K562 (cell line): Measurements from ENCODE around the gene HIPK2. TPM values are rescaled to one million over a fixed set of nuclear protein-coding genes. Genes with fewer than 3 reads are reported as not detected.

ENCODE experiments used
- ATAC-seq: fragments of 200-7000 bp; cut with Tn5 transposase; 3 replicates; pipeline ENCODE4 v1.9.1; 2020; ENCODE audit warnings: moderate library complexity
- BruUV-seq: library from RNA; stranded (reverse); fragments of 400-500 nt; replicated peaks from 2 replicates; lab custom pipeline; 2021; lab: Mats Ljungman, UMichigan
- CTCF ChIA-PET: fragments of 300-600 bp; formaldehyde crosslinking; extraction: SDS; loops from one replicate; lab custom pipeline; 2021; ENCODE audit warnings: low intra/inter-chr PET ratio; lab: Yijun Ruan, JAX
- POLR2A ChIA-PET: fragments of 300-600, 350-650 bp; sonication (Branson Sonifier 250); formaldehyde crosslinking; extraction: SDS; loops from one replicate; lab custom pipeline; 2021; ENCODE audit warnings: antibody characterized with exemption, inconsistent platforms; lab: Yijun Ruan, JAX
- DNase-seq, 4 experiments: peaks; one replicate each; pipeline versions ENCODE4 v3.0.0 to v3.0.0-alpha.2; 2011 to 2018; ENCODE audit warnings: low spot score in 3 of 4, mixed read lengths in 3 of 4; ENCODE audit errors: extremely low read depth in 1 of 4
- FAIRE-seq: peaks from 2 replicates; lab custom pipeline; 2011; peaks lifted over from hg19 to GRCh38; lab: Jason Lieb, UNC
- H2AFZ ChIP-seq: 2 replicates; pipeline ENCODE4 v1.6.0; 2011; ENCODE audit warnings: low read depth, low read length, control low read depth, inconsistent platforms
- H3K27ac ChIP-seq: fragments of 200-600 bp; 3 replicates; pipeline ENCODE4 v1.8.0; 2011; ENCODE audit warnings: low read depth, mild to moderate bottlenecking, control low read depth, inconsistent platforms, low read length, moderate library complexity, mixed read lengths; ENCODE audit errors: extremely low read depth
- H3K27me3 ChIP-seq, 2 experiments: fragments of 300-600 bp in 1 of 2; 2 replicates in 1 of 2; 3 replicates in 1 of 2; pipeline versions ENCODE4 v1.6.0 to v1.8.0; 2011; ENCODE audit warnings: inconsistent platforms in 2 of 2, low read length in 2 of 2, mild to moderate bottlenecking in 1 of 2, mixed read lengths in 1 of 2, moderate library complexity in 1 of 2; ENCODE audit not compliant: control insufficient read depth in 2 of 2, insufficient read depth in 2 of 2
- H3K36me3 ChIP-seq: fragments of 300-600 bp; 3 replicates; pipeline ENCODE4 v1.8.0; 2011; ENCODE audit warnings: mild to moderate bottlenecking, low read length, inconsistent platforms; ENCODE audit not compliant: control insufficient read depth, insufficient read depth
- H3K4me1 ChIP-seq, 2 experiments: fragments of 200-600 bp in 1 of 2; replicated peaks in 1 of 2; 2 replicates in 1 of 2; 3 replicates in 1 of 2; pipeline versions ENCODE4 v1.5.1 to v1.8.0; 2011; ENCODE audit warnings: inconsistent platforms in 2 of 2, low read length in 2 of 2, mild to moderate bottlenecking in 1 of 2, mixed read lengths in 1 of 2, moderate library complexity in 1 of 2; ENCODE audit not compliant: control insufficient read depth in 2 of 2, insufficient read depth in 2 of 2
- H3K4me2 ChIP-seq: 2 replicates; pipeline ENCODE4 v1.6.1; 2011; ENCODE audit warnings: low read length, control low read depth, inconsistent platforms, mixed read lengths; ENCODE audit not compliant: insufficient read depth
- H3K4me3 ChIP-seq: fragments of 200-600 bp; sonication (generic), shearing (Covaris generic); 2 replicates; pipeline ENCODE4 v1.5.1; 2016; ENCODE audit warnings: control low read depth, inconsistent platforms
- H3K79me2 ChIP-seq: fragments of 200-600 bp; 3 replicates; pipeline ENCODE4 v1.8.0; 2011; ENCODE audit warnings: low read length, inconsistent platforms; ENCODE audit not compliant: control insufficient read depth, insufficient read depth
- H3K9ac ChIP-seq, 2 experiments: 2 replicates each; pipeline versions ENCODE4 v1.6.0 to v1.6.1; 2011; ENCODE audit warnings: low read depth in 2 of 2, low read length in 2 of 2, control low read depth in 1 of 2, inconsistent platforms in 1 of 2, mild to moderate bottlenecking in 1 of 2, mixed read lengths in 1 of 2; ENCODE audit not compliant: insufficient read depth in 1 of 2
- H3K9me1 ChIP-seq: one replicate; pipeline ENCODE4 v1.6.0; 2011; ENCODE audit warnings: inconsistent platforms, mild to moderate bottlenecking, low read length, moderate library complexity; ENCODE audit not compliant: control insufficient read depth, insufficient read depth
- H3K9me3 ChIP-seq: replicated peaks from 2 replicates; pipeline ENCODE4 v1.5.1; 2011; ENCODE audit warnings: low read depth, low read length, inconsistent platforms; ENCODE audit not compliant: control insufficient read depth, insufficient read depth
- H4K20me1 ChIP-seq: replicated peaks from 2 replicates; pipeline ENCODE4 v1.6.1; 2011; ENCODE audit warnings: low read length, inconsistent platforms, mixed read lengths; ENCODE audit not compliant: control insufficient read depth, insufficient read depth
- BCL6 ChIP-seq: fragments of 250-450 bp; sonication (Bioruptor Pico); IDR thresholded peaks from 2 replicates; pipeline ENCODE4 v1.4.0; 2020
- CC2D1A ChIP-seq: fragments of 450-650 bp; IDR thresholded peaks from 2 replicates; pipeline ENCODE4 v1.6.1; 2017; ENCODE audit warnings: mild to moderate bottlenecking
- CREB3L1 ChIP-seq: fragments of 450-650 bp; IDR thresholded peaks from 2 replicates; pipeline ENCODE4 v1.6.1; 2014; ENCODE audit warnings: low read depth, mild to moderate bottlenecking, moderate library complexity, borderline replicate concordance
- CREM ChIP-seq: IDR thresholded peaks from 2 replicates; pipeline ENCODE4 v1.6.1; 2014; ENCODE audit warnings: antibody characterized with exemption, low read depth
- CSDE1 ChIP-seq, 2 experiments: fragments of 450-650 bp; IDR thresholded peaks; 2 replicates each; pipeline ENCODE4 v1.6.1; 2016; ENCODE audit warnings: mild to moderate bottlenecking in 1 of 2
- EGR1 ChIP-seq: fragments of 450-650 bp; conservative IDR thresholded peaks from 2 replicates; pipeline ENCODE4 v1.6.1; 2017; ENCODE audit warnings: mild to moderate bottlenecking
- GATA2 ChIP-seq: sonication (generic); formaldehyde crosslinking; IDR thresholded peaks from 2 replicates; pipeline ENCODE4 v1.4.0; 2020; ENCODE audit warnings: mild to moderate bottlenecking, missing genetic modification reagents
- HBP1 ChIP-seq: fragments of 450-650 bp; formaldehyde crosslinking; IDR thresholded peaks from 2 replicates; pipeline ENCODE4 v1.4.0; 2022; ENCODE audit warnings: missing genetic modification characterization
- MCM2 ChIP-seq: fragments of 450-650 bp; IDR thresholded peaks from 2 replicates; pipeline ENCODE4 v1.6.1; 2017; ENCODE audit warnings: low read depth, mild to moderate bottlenecking
- MCM3 ChIP-seq: fragments of 450-650 bp; IDR thresholded peaks from 2 replicates; pipeline ENCODE4 v1.6.1; 2016
- NR2F6 ChIP-seq: fragments of 450-650 bp; formaldehyde crosslinking; IDR thresholded peaks from 2 replicates; pipeline ENCODE4 v1.4.0; 2020; ENCODE audit warnings: mild to moderate bottlenecking
- ZNF76 ChIP-seq: fragments of 250-450 bp; sonication (Bioruptor Pico); IDR thresholded peaks from 2 replicates; pipeline ENCODE4 v1.4.0; 2020; ENCODE audit warnings: mild to moderate bottlenecking, moderate library complexity, borderline replicate concordance
- WGBS: fragments of 100-300 bp; shearing (Covaris generic); methylation state at CpG from one replicate; pipeline ENCODE4 v1.1.6; 2016; ENCODE audit warnings: low coverage, mixed read lengths; ENCODE audit not compliant: insufficient coverage; ENCODE audit errors: missing lambda C conversion rate; 5-methylcytosine and 5-hydroxymethylcytosine counted together
- in situ Hi-C: fragments of 300-500 bp; cut with MboI; formaldehyde crosslinking; loops from 4 replicates; pipeline ENCODE4 v1.15.0; 2018; ENCODE audit warnings: inconsistent platforms, mixed read lengths
- intact Hi-C: fragments of 100-400 bp; cut with micrococcal nuclease; formaldehyde crosslinking; loops from 2 replicates; pipeline ENCODE4 v1.14.2; 2022
- polyA plus RNA-seq, 8 experiments: library from polyadenylated mRNA; depleted of rRNA in 4 of 8; stranded (reverse) in 5 of 8; unstranded in 3 of 8; fragments of >200 nt; fragmentation: Nextera tagmentation in 2 of 8; fragmentation: Illumina TruSeq in 1 of 8; extraction: Ambion mirVana in 2 of 8; extraction: Trizol in 1 of 8; gene quantifications; 2 replicates each; pipeline versions ENCODE4 v1.2.1 to v1.2.3, GENCODE V29; 2011 to 2014; ENCODE audit warnings: inconsistent platforms in 1 of 8, missing spikeins in 1 of 8
- total RNA-seq, 7 experiments: library from RNA; depleted of rRNA in 6 of 7; stranded (reverse); fragments of >200 nt in 6 of 7; fragmentation: Illumina TruSeq in 2 of 7; extraction: Trizol in 2 of 7; gene quantifications; 2 replicates each; pipeline versions ENCODE4 v1.2.1 to v1.2.3, GENCODE V29; 2011 to 2021; ENCODE audit warnings: low replicate concordance in 1 of 7
- TF ChIP-seq, protein P1 (sequence below): fragments of 200-800 bp; sonication (Bioruptor generic); IDR thresholded peaks from 2 replicates; pipeline ENCODE4 v1.6.1; 2017; ENCODE audit warnings: missing genetic modification characterization, missing compliant biosample characterization
- TF ChIP-seq, protein P2 (sequence below): fragments of 450-650 bp; IDR thresholded peaks from 2 replicates; pipeline ENCODE4 v1.6.1; 2017; ENCODE audit warnings: antibody characterized with exemption
- TF ChIP-seq, protein P3 (sequence below): fragments of 450-650 bp; conservative IDR thresholded peaks from 2 replicates; pipeline ENCODE4 v1.6.1; 2016; ENCODE audit warnings: missing genetic modification characterization, low read depth, mild to moderate bottlenecking, control low read depth, missing compliant biosample characterization

The HIPK2 gene
- total and polyA plus RNA-seq, 9 of the 15 experiments (the other 6 are each of a cell fraction or from before 2014, with no cell fraction given): 0.69 to 19.8 (median 5.1) TPM

DNA sequence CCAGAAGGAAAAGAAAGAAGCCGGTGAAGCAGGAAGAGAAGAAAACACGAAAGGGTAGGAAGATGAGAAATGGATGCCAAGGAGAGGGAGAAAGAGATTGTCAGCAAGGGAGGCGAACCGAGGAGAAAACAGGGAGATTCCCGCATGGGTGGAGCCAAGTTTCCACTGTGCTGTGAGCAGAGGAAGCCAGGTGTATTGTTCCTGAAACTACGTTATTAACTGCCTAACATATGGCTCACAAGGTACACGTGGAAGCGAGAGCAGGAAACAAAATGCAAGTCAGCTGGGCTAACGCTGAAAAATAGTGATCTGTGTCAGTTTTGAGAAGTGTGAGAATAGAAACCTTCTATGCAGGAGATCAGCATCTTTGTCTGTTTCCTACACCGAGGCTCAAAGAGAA lies 20.4 kb upstream of the HIPK2 start:
- no peak overlapping the region for H3K27ac ChIP-seq
- CTCF ChIA-PET: interaction anchor here (0.6 kb wide), 1 partner anchor 60 kb away, joined by 6 read pairs; no protein-coding TSS in a partner anchor
- no peak overlapping the region for H3K9ac ChIP-seq
- intact Hi-C loops: no loop called here
- peaks cover 0 to 2% of the 10 kb centered on the region in 2 experiments; a peak in 1 of 5 replicates for H3K4me1 ChIP-seq
- H3K79me2 ChIP-seq: no peaks in the 10 kb centered on the region
- POLR2A ChIA-PET: no interaction called here
- ATAC-seq: no peak
- peak overlapping the region; percentile 14; the same call in 1 of the 2 replicates for H3K4me2 ChIP-seq
- H3K4me3 ChIP-seq: no peak overlapping the region
- BruUV-seq: no TSS peak
- peaks cover 2 to 16% of the 10 kb centered on the region in 2 experiments; a peak in 3 of 5 replicates for H3K27me3 ChIP-seq
- 5% methylated on average over 10 of the region's 10 CpGs for WGBS
- no peaks in the 10 kb centered on the region for H3K36me3 ChIP-seq
- DNase-seq: no peak
- H3K9me1 ChIP-seq: no peaks in the 10 kb centered on the region
- H2AFZ ChIP-seq: peak overlapping the region; percentile 20; the same call in 1 of the 2 replicates
- TF ChIP-seq MCM3: 0 out of 2 replicates have a peak, but pooled peaks have one; percentile 5
- no peak for TF ChIP-seq GATA2 (CRISPR knock-in tag)
- TF ChIP-seq, protein P1, sequence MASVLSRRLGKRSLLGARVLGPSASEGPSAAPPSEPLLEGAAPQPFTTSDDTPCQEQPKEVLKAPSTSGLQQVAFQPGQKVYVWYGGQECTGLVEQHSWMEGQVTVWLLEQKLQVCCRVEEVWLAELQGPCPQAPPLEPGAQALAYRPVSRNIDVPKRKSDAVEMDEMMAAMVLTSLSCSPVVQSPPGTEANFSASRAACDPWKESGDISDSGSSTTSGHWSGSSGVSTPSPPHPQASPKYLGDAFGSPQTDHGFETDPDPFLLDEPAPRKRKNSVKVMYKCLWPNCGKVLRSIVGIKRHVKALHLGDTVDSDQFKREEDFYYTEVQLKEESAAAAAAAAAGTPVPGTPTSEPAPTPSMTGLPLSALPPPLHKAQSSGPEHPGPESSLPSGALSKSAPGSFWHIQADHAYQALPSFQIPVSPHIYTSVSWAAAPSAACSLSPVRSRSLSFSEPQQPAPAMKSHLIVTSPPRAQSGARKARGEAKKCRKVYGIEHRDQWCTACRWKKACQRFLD: no peak
- TF ChIP-seq, protein P2, sequence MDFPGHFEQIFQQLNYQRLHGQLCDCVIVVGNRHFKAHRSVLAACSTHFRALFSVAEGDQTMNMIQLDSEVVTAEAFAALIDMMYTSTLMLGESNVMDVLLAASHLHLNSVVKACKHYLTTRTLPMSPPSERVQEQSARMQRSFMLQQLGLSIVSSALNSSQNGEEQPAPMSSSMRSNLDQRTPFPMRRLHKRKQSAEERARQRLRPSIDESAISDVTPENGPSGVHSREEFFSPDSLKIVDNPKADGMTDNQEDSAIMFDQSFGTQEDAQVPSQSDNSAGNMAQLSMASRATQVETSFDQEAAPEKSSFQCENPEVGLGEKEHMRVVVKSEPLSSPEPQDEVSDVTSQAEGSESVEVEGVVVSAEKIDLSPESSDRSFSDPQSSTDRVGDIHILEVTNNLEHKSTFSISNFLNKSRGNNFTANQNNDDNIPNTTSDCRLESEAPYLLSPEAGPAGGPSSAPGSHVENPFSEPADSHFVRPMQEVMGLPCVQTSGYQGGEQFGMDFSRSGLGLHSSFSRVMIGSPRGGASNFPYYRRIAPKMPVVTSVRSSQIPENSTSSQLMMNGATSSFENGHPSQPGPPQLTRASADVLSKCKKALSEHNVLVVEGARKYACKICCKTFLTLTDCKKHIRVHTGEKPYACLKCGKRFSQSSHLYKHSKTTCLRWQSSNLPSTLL: peak; percentile 82
- TF ChIP-seq, protein P3, sequence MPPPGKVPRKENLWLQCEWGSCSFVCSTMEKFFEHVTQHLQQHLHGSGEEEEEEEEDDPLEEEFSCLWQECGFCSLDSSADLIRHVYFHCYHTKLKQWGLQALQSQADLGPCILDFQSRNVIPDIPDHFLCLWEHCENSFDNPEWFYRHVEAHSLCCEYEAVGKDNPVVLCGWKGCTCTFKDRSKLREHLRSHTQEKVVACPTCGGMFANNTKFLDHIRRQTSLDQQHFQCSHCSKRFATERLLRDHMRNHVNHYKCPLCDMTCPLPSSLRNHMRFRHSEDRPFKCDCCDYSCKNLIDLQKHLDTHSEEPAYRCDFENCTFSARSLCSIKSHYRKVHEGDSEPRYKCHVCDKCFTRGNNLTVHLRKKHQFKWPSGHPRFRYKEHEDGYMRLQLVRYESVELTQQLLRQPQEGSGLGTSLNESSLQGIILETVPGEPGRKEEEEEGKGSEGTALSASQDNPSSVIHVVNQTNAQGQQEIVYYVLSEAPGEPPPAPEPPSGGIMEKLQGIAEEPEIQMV (tag): peak; percentile 80; the same call in 1 of the 2 replicates
- TF ChIP-seq NR2F6 (CRISPR knock-in tag): no peak
- TF ChIP-seq HBP1 (CRISPR knock-in tag): no peak
- TF ChIP-seq MCM2: no peak
- peak; percentile 60; the same call in 1 of the 2 replicates for TF ChIP-seq CC2D1A
- TF ChIP-seq CREM: no peak
- TF ChIP-seq ZNF76 (CRISPR knock-in tag): no peak
- no peak for TF ChIP-seq EGR1
- TF ChIP-seq CSDE1 (IDR thresholded peaks at IDR 0.05): no peak
- no peak for TF ChIP-seq BCL6 (CRISPR knock-in tag)
- TF ChIP-seq CREB3L1: no peak
- no peaks in the 10 kb centered on the region for H4K20me1 ChIP-seq
- FAIRE-seq: no peak
- no peaks in the 10 kb centered on the region for H3K9me3 ChIP-seq
- in situ Hi-C loops: no loop called here
